ENCODE results near the gene C1orf141. TPM values are rescaled to one million over a fixed set of nuclear protein-coding genes. Genes with fewer than 3 reads are reported as not detected.

The C1orf141 gene
- total RNA-seq, 2 experiments from 2014 or later = not detected

- intact Hi-C loops (cut with DNase I, micrococcal nuclease) = no loop called here
- no peaks in the 10 kb centered on the region for H3K36me3 ChIP-seq (ENCODE audit: insufficient read depth, low read length)
- no peak for ATAC-seq (ENCODE audit: poor library complexity)
- no peaks in the 10 kb centered on the region for H3K27me3 ChIP-seq (ENCODE audit: control insufficient read depth in 1 of 2, insufficient read depth in 2 of 2, low read length in 2 of 2)
- POLR2A ChIA-PET = no interaction called here
- H3K4me3 ChIP-seq (ENCODE audit: low read length) = no peak overlapping the region
- Mint-ChIP-seq H3K27me3 (no peaks in the 10 kb centered on the region), H3K4me3 (no peak overlapping the region), H3K9me3 (no peaks in the 10 kb centered on the region), H3K36me3 (ENCODE audit: low read depth) (no peaks in the 10 kb centered on the region), H3K27ac (no peak overlapping the region), H3K4me1 (ENCODE audit: low read depth) (no peaks in the 10 kb centered on the region)
- no peak overlapping the region for H3K27ac ChIP-seq (ENCODE audit: low read depth in 1 of 2, low read length in 2 of 2)
- no peaks in the 10 kb centered on the region for H3K4me1 ChIP-seq (ENCODE audit: insufficient read depth, low read length)
- CTCF ChIA-PET = interaction anchor here (1.3 kb wide), 1 partner anchor 11 kb away, joined by 3 read pairs; no protein-coding TSS in a partner anchor
- no peak for DNase-seq
- no peak for TF ChIP-seq CTCF (IDR thresholded peaks at IDR 0.05)
- no peaks in the 10 kb centered on the region for H3K9me3 ChIP-seq (ENCODE audit: control insufficient read depth in 1 of 2, insufficient read depth in 1 of 2, low read length in 2 of 2)
Observed at GRCh38 chr1:67085326-67085725, 49.4 kb downstream of the C1orf141 start.

- H3K36me3 Mint-ChIP-seq (ENCODE audit: low read depth) = no peaks in the 10 kb centered on the region
- H3K27me3 ChIP-seq (ENCODE audit: control insufficient read depth in 1 of 2, insufficient read depth in 2 of 2, low read length in 2 of 2) = no peaks in the 10 kb centered on the region
- H3K4me1 ChIP-seq (ENCODE audit: insufficient read depth, low read length) = no peaks in the 10 kb centered on the region
- no peaks in the 10 kb centered on the region for H3K9me3 Mint-ChIP-seq
- H3K4me3 ChIP-seq (ENCODE audit: low read length) = no peak overlapping the region
- H3K27ac Mint-ChIP-seq = no peak overlapping the region
- H3K27ac ChIP-seq (ENCODE audit: low read depth in 1 of 2, low read length in 2 of 2) = no peak overlapping the region
- ATAC-seq (ENCODE audit: poor library complexity) (no peak), DNase-seq (no peak)
- H3K4me3 Mint-ChIP-seq = no peak overlapping the region
- H3K9me3 ChIP-seq (ENCODE audit: control insufficient read depth in 1 of 2, insufficient read depth in 1 of 2, low read length in 2 of 2) = no peaks in the 10 kb centered on the region
- H3K36me3 ChIP-seq (ENCODE audit: insufficient read depth, low read length) = no peaks in the 10 kb centered on the region
- ChIA-PET CTCF (interaction anchor here (1.3 kb wide), 1 partner anchor 11 kb away, joined by 3 read pairs; no protein-coding TSS in a partner anchor), POLR2A (no interaction called here)
- TF ChIP-seq CTCF (IDR thresholded peaks at IDR 0.05) = no peak
- no peaks in the 10 kb centered on the region for H3K4me1 Mint-ChIP-seq (ENCODE audit: low read depth)
- intact Hi-C loops (cut with DNase I, micrococcal nuclease) = no loop called here
- no peaks in the 10 kb centered on the region for H3K27me3 Mint-ChIP-seq
Observed at GRCh38 chr1:67084765-67085318, 49.9 kb downstream of the C1orf141 start.

GRCh38 chr1:67078291-67078690 lies 56.5 kb downstream of the C1orf141 start:
- Mint-ChIP-seq H3K27ac (no peak overlapping the region), H3K4me1 (ENCODE audit: low read depth) (no peaks in the 10 kb centered on the region), H3K36me3 (ENCODE audit: low read depth) (no peaks in the 10 kb centered on the region), H3K9me3 (no peaks in the 10 kb centered on the region), H3K27me3 (no peaks in the 10 kb centered on the region), H3K4me3 (no peak overlapping the region)
- Histone ChIP-seq H3K4me3 (ENCODE audit: low read length) (no peak overlapping the region), H3K27me3 (ENCODE audit: control insufficient read depth in 1 of 2, insufficient read depth in 2 of 2, low read length in 2 of 2) (no peaks in the 10 kb centered on the region), H3K27ac (ENCODE audit: low read depth in 1 of 2, low read length in 2 of 2) (no peak overlapping the region), H3K9me3 (ENCODE audit: control insufficient read depth in 1 of 2, insufficient read depth in 1 of 2, low read length in 2 of 2) (no peaks in the 10 kb centered on the region), H3K4me1 (ENCODE audit: insufficient read depth, low read length) (no peaks in the 10 kb centered on the region), H3K36me3 (ENCODE audit: insufficient read depth, low read length) (no peaks in the 10 kb centered on the region)
- ChIA-PET POLR2A (no interaction called here), CTCF (no interaction called here)
- DNase-seq (no peak), ATAC-seq (ENCODE audit: poor library complexity) (no peak)
- no peak for TF ChIP-seq CTCF (IDR thresholded peaks at IDR 0.05)
- intact Hi-C loops (cut with DNase I, micrococcal nuclease) = no loop called here
